KMS-11 (cell line): Measurements from ENCODE around the gene BCKDHA.

Experiments used
- H2AFZ ChIP-seq: fragments of 200-600 bp; sonication (generic); 2 replicates; pipeline ENCODE4 v1.6.1; 2016; ENCODE audit warnings: antibody characterized with exemption, mixed run types, low read depth
- H3K27ac ChIP-seq: fragments of 200-600 bp; sonication (generic); 2 replicates; pipeline ENCODE4 v1.6.1; 2016; ENCODE audit warnings: mild to moderate bottlenecking, mixed run types
- H3K27me3 ChIP-seq: fragments of 200-600 bp; sonication (generic); 2 replicates; pipeline ENCODE4 v1.6.1; 2017; ENCODE audit warnings: mild to moderate bottlenecking, low read depth, mixed run types, moderate library complexity; ENCODE audit not compliant: insufficient read depth
- H3K36me3 ChIP-seq: fragments of 200-600 bp; sonication (generic); 2 replicates; pipeline ENCODE4 v1.6.1; 2017; ENCODE audit warnings: mild to moderate bottlenecking, mixed run types; ENCODE audit not compliant: insufficient read depth
- H3K4me1 ChIP-seq: fragments of 200-600 bp; sonication (generic); 2 replicates; pipeline ENCODE4 v1.6.1; 2016; ENCODE audit warnings: mild to moderate bottlenecking, low read depth, mixed run types; ENCODE audit not compliant: poor library complexity, severe bottlenecking
- H3K4me2 ChIP-seq: fragments of 200-600 bp; sonication (generic); 2 replicates; pipeline ENCODE4 v1.7.0; 2016; ENCODE audit warnings: mild to moderate bottlenecking, mixed run types
- H3K4me3 ChIP-seq: fragments of 200-600 bp; sonication (generic); IDR thresholded peaks from 2 replicates; pipeline ENCODE4 v1.6.1; 2017; ENCODE audit warnings: low read depth, low read length, mixed read lengths; ENCODE audit not compliant: insufficient read depth
- H3K79me2 ChIP-seq: fragments of 200-600 bp; sonication (generic); 2 replicates; pipeline ENCODE4 v1.6.1; 2016; ENCODE audit warnings: low read depth, mixed run types; ENCODE audit not compliant: insufficient read depth
- H3K9ac ChIP-seq: fragments of 200-600 bp; sonication (generic); 2 replicates; pipeline ENCODE4 v1.6.1; 2016; ENCODE audit warnings: mild to moderate bottlenecking, mixed run types
- H4K20me1 ChIP-seq: fragments of 200-600 bp; sonication (generic); 2 replicates; pipeline ENCODE4 v1.6.1; 2016; ENCODE audit warnings: mild to moderate bottlenecking, mixed run types; ENCODE audit not compliant: insufficient read depth
- CTCF ChIP-seq: fragments of 200-600 bp; sonication (generic); conservative IDR thresholded peaks from 2 replicates; pipeline ENCODE4 v1.6.1; 2017; ENCODE audit warnings: low read depth, mild to moderate bottlenecking, antibody characterized with exemption, low read length, moderate library complexity, mixed read lengths

The BCKDHA gene

GRCh38 chr19:41442473-41443355 lies 45.1 kb downstream of the BCKDHA start, which contains the start of gene ERICH4:
ERICH4 (plus strand) TSS chr19:41443156; CDS start chr19:41443170, 14 bp downstream.
- peaks cover 12% of the 10 kb centered on the region; the same call in 1 of the 2 replicates for H3K79me2 ChIP-seq
- 0 out of 2 replicates have a peak within 1 kb of the TSS, but pooled peaks have one; percentile 14 for H2AFZ ChIP-seq
- no peaks in the 10 kb centered on the region; the same call in 1 of the 2 replicates for H3K27me3 ChIP-seq
- no peak within 1 kb of the TSS for H3K4me3 ChIP-seq
- H3K4me1 ChIP-seq: peaks cover 15% of the 10 kb centered on the region
- H4K20me1 ChIP-seq: no peaks in the 10 kb centered on the region
- TF ChIP-seq CTCF: no peak
- H3K9ac ChIP-seq: no peak within 1 kb of the TSS
- no peak within 1 kb of the TSS for H3K27ac ChIP-seq
- H3K4me2 ChIP-seq: no peak within 1 kb of the TSS
- H3K36me3 ChIP-seq: no peaks in the 10 kb centered on the region

- H3K27ac ChIP-seq: no peak overlapping the region
- no peak for TF ChIP-seq CTCF
- peaks cover 9% of the 10 kb centered on the region for H3K4me1 ChIP-seq
- H2AFZ ChIP-seq: no peak overlapping the region
- no peak overlapping the region for H3K9ac ChIP-seq
- peaks cover 4% of the 10 kb centered on the region; the same call in 1 of the 2 replicates for H3K79me2 ChIP-seq
- no peak overlapping the region for H3K4me3 ChIP-seq
- no peaks in the 10 kb centered on the region for H3K36me3 ChIP-seq
- H3K27me3 ChIP-seq: peaks cover 5% of the 10 kb centered on the region; the same call in 1 of the 2 replicates
- no peak overlapping the region for H3K4me2 ChIP-seq
- H4K20me1 ChIP-seq: no peaks in the 10 kb centered on the region
These were observed 46.3 kb downstream of the BCKDHA start for GRCh38 chr19:41443813-41444455.

- H3K36me3 ChIP-seq: no peaks in the 10 kb centered on the region
- no peak for TF ChIP-seq CTCF
- peaks cover 5% of the 10 kb centered on the region; the same call in 1 of the 2 replicates for H3K27me3 ChIP-seq
- H3K4me1 ChIP-seq: peaks cover 10% of the 10 kb centered on the region
- no peak overlapping the region for H3K27ac ChIP-seq
- H2AFZ ChIP-seq: no peak overlapping the region
- H3K4me2 ChIP-seq: no peak overlapping the region
- no peaks in the 10 kb centered on the region for H4K20me1 ChIP-seq
- H3K4me3 ChIP-seq: no peak overlapping the region
- H3K9ac ChIP-seq: no peak overlapping the region
- no peaks in the 10 kb centered on the region for H3K79me2 ChIP-seq
These were observed 48.0 kb downstream of the BCKDHA start for GRCh38 chr19:41445575-41445974.

GRCh38 chr19:41447732-41448332 lies 50.2 kb downstream of the BCKDHA start:
- Histone ChIP-seq H3K27me3 (peaks cover 5% of the 10 kb centered on the region; the same call in 1 of the 2 replicates), H3K79me2 (no peaks in the 10 kb centered on the region), H3K4me3 (no peak overlapping the region), H2AFZ (no peak overlapping the region), H3K36me3 (no peaks in the 10 kb centered on the region), H4K20me1 (no peaks in the 10 kb centered on the region), H3K27ac (no peak overlapping the region), H3K4me1 (peaks cover 9% of the 10 kb centered on the region), H3K9ac (no peak overlapping the region), H3K4me2 (no peak overlapping the region)
- TF ChIP-seq CTCF: no peak; the same call in 1 of the 2 replicates
